IMR-90 (cell line): ENCODE results near the gene SLC6A3. TPM values are rescaled to one million over a fixed set of nuclear protein-coding genes. Genes with fewer than 3 reads are reported as not detected.

Experiments
- ATAC-seq: fragments of 200-7000 bp; cut with Tn5 transposase; 2 replicates; pipeline ENCODE4 v1.9.1; 2020; ENCODE audit warnings: low read depth, mild to moderate bottlenecking, moderate library complexity
- BruUV-seq: library from RNA; stranded (reverse); fragments of 400-500 nt; replicated peaks from 2 replicates; lab custom pipeline; 2021; lab: Mats Ljungman, UMichigan
- CTCF ChIA-PET: fragments of 300-600 bp; formaldehyde crosslinking; extraction: SDS; loops from one replicate; lab custom pipeline; 2021; ENCODE audit warnings: antibody characterized with exemption; lab: Yijun Ruan, JAX
- POLR2A ChIA-PET: fragments of 300-600 bp; sonication (Branson Sonifier 250); formaldehyde crosslinking; loops from one replicate; lab custom pipeline; 2022; ENCODE audit warnings: antibody characterized with exemption; ENCODE audit not compliant: unreplicated experiment; lab: Charles Lee
- DNase-seq: peaks from one replicate; pipeline ENCODE4 v3.0.0; 2013
- H2AFZ ChIP-seq: replicated peaks from 2 replicates; pipeline ENCODE3; 2013; ENCODE audit warnings: low read length, mild to moderate bottlenecking; ENCODE audit not compliant: poor library complexity
- H2AK5ac ChIP-seq: 2 replicates; pipeline ENCODE4 v1.6.1; 2013; ENCODE audit warnings: low read depth, low read length, inconsistent platforms
- H2AK9ac ChIP-seq: replicated peaks from 2 replicates; pipeline ENCODE3; 2013; ENCODE audit warnings: mild to moderate bottlenecking, low read depth, low read length, moderate library complexity; ENCODE audit not compliant: poor library complexity
- H2BK120ac ChIP-seq: 2 replicates; pipeline ENCODE4 v1.6.1; 2013; ENCODE audit warnings: low read depth, low read length, inconsistent platforms
- H2BK15ac ChIP-seq: 3 replicates; pipeline ENCODE4 v1.6.1; 2013; ENCODE audit warnings: low read depth, low read length, inconsistent platforms
- H2BK20ac ChIP-seq: 2 replicates; pipeline ENCODE4 v1.6.1; 2013; ENCODE audit warnings: low read depth, mild to moderate bottlenecking, inconsistent platforms, low read length, moderate library complexity
- H2BK5ac ChIP-seq: 2 replicates; pipeline ENCODE4 v1.6.1; 2013; ENCODE audit warnings: mild to moderate bottlenecking, low read depth, low read length, inconsistent platforms; ENCODE audit not compliant: poor library complexity, severe bottlenecking
- H3K14ac ChIP-seq: replicated peaks from 2 replicates; pipeline ENCODE4 v1.6.1; 2013; ENCODE audit warnings: low read depth, low read length, inconsistent platforms
- H3K18ac ChIP-seq: 2 replicates; pipeline ENCODE4 v1.6.1; 2013; ENCODE audit warnings: low read depth, low read length, control low read depth
- H3K23ac ChIP-seq: 2 replicates; pipeline ENCODE4 v1.6.1; 2013; ENCODE audit warnings: low read depth, low read length, inconsistent platforms
- H3K27ac ChIP-seq: 2 replicates; pipeline ENCODE4 v1.5.1; 2013; ENCODE audit warnings: mild to moderate bottlenecking, control low read depth, low read length; ENCODE audit not compliant: insufficient read depth
- H3K27me3 ChIP-seq: 2 replicates; pipeline ENCODE4 v1.6.1; 2013; ENCODE audit warnings: low read length; ENCODE audit not compliant: control insufficient read depth, insufficient read depth
- H3K36me3 ChIP-seq: 2 replicates; pipeline ENCODE4 v1.6.1; 2013; ENCODE audit warnings: low read length, mixed read lengths; ENCODE audit not compliant: control insufficient read depth, insufficient read depth
- H3K4ac ChIP-seq: 2 replicates; pipeline ENCODE4 v1.6.1; 2013; ENCODE audit warnings: low read depth, low read length, inconsistent platforms
- H3K4me1 ChIP-seq: 2 replicates; pipeline ENCODE4 v1.6.1; 2013; ENCODE audit warnings: low read length, mixed read lengths; ENCODE audit not compliant: control insufficient read depth, insufficient read depth
- H3K4me2 ChIP-seq: 2 replicates; pipeline ENCODE4 v1.6.1; 2013; ENCODE audit warnings: low read depth, mild to moderate bottlenecking, control low read depth, low read length, moderate library complexity
- H3K4me3 ChIP-seq: 2 replicates; pipeline ENCODE4 v1.5.1; 2013; ENCODE audit warnings: low read depth, mild to moderate bottlenecking, control low read depth, low read length, moderate library complexity; ENCODE audit not compliant: insufficient read depth
- H3K56ac ChIP-seq: 2 replicates; pipeline ENCODE4 v1.6.1; 2013; ENCODE audit warnings: low read length, inconsistent platforms; ENCODE audit not compliant: insufficient read depth; ENCODE audit errors: extremely low read depth
- H3K79me1 ChIP-seq, 2 experiments: 2 replicates each; pipeline ENCODE4 v1.6.1; 2013; ENCODE audit warnings: low read length in 2 of 2, inconsistent platforms in 1 of 2, low read depth in 1 of 2
- H3K9ac ChIP-seq: 2 replicates; pipeline ENCODE4 v1.6.1; 2013; ENCODE audit warnings: low read depth, low read length, control low read depth
- H3K9me1 ChIP-seq: 2 replicates; pipeline ENCODE4 v1.6.1; 2013; ENCODE audit warnings: low read length, inconsistent platforms; ENCODE audit not compliant: insufficient read depth
- H3K9me3 ChIP-seq: 2 replicates; pipeline ENCODE4 v1.6.1; 2013; ENCODE audit warnings: low read length; ENCODE audit not compliant: control insufficient read depth, insufficient read depth
- H4K20me1 ChIP-seq: 2 replicates; pipeline ENCODE4 v1.6.1; 2013; ENCODE audit warnings: low read length, inconsistent platforms; ENCODE audit not compliant: insufficient read depth
- H4K5ac ChIP-seq: 2 replicates; pipeline ENCODE4 v1.6.1; 2013; ENCODE audit warnings: mild to moderate bottlenecking, low read depth, low read length, control low read depth
- H4K8ac ChIP-seq, 2 experiments: 2 replicates each; pipeline ENCODE4 v1.6.1; 2013; ENCODE audit warnings: low read depth in 2 of 2, low read length in 2 of 2, control low read depth in 1 of 2, inconsistent platforms in 1 of 2
- H4K91ac ChIP-seq: 2 replicates; pipeline ENCODE4 v1.6.1; 2013; ENCODE audit warnings: low read depth, low read length, inconsistent platforms; ENCODE audit not compliant: insufficient read depth
- BHLHE40 ChIP-seq: fragments of 150-350 bp; IDR thresholded peaks from 2 replicates; pipeline ENCODE4 v1.6.1; 2016; ENCODE audit warnings: mild to moderate bottlenecking, low read depth, low read length
- CEBPB ChIP-seq: IDR thresholded peaks from 2 replicates; pipeline ENCODE4 v1.6.1; 2012; ENCODE audit warnings: low read depth, low read length, improper control_type of control experiment
- CHD1 ChIP-seq: IDR thresholded peaks from 2 replicates; pipeline ENCODE4 v1.6.1; 2012; ENCODE audit warnings: low read depth, low read length, improper control_type of control experiment
- CTCF ChIP-seq: conservative IDR thresholded peaks from 2 replicates; pipeline ENCODE4 v1.5.1; 2012; ENCODE audit warnings: mild to moderate bottlenecking, low read depth, low read length, improper control_type of control experiment
- ELK1 ChIP-seq: fragments of 150-350 bp; IDR thresholded peaks from 2 replicates; pipeline ENCODE4 v1.6.1; 2016; ENCODE audit warnings: low read depth, mild to moderate bottlenecking, low read length, moderate library complexity, borderline replicate concordance
- FOS ChIP-seq: fragments of 150-350 bp; IDR thresholded peaks from 2 replicates; pipeline ENCODE4 v1.6.1; 2016; ENCODE audit warnings: low read depth, low read length
- MAFK ChIP-seq: IDR thresholded peaks from 2 replicates; pipeline ENCODE4 v1.6.1; 2012; ENCODE audit warnings: low read depth, low read length, improper control_type of control experiment
- MAZ ChIP-seq: IDR thresholded peaks from 2 replicates; pipeline ENCODE4 v1.6.1; 2012; ENCODE audit warnings: low read depth, mild to moderate bottlenecking, low read length, improper control_type of control experiment, moderate library complexity, borderline replicate concordance
- MXI1 ChIP-seq: IDR thresholded peaks from 2 replicates; pipeline ENCODE4 v1.6.1; 2012; ENCODE audit warnings: low read depth, mild to moderate bottlenecking, low read length, moderate library complexity, borderline replicate concordance
- NFE2L2 ChIP-seq: fragments of 150-350 bp; IDR thresholded peaks from 2 replicates; pipeline ENCODE4 v1.6.1; 2016; ENCODE audit warnings: low read depth, mild to moderate bottlenecking, low read length
- POLR2A ChIP-seq: IDR thresholded peaks from 2 replicates; pipeline ENCODE4 v1.6.1; 2012; ENCODE audit warnings: mild to moderate bottlenecking, low read depth, low read length
- RAD21 ChIP-seq: IDR thresholded peaks from 2 replicates; pipeline ENCODE4 v1.6.1; 2012; ENCODE audit warnings: low read length, improper control_type of control experiment
- RCOR1 ChIP-seq: IDR thresholded peaks from 2 replicates; pipeline ENCODE4 v1.6.1; 2012; ENCODE audit warnings: mild to moderate bottlenecking, low read length, improper control_type of control experiment; ENCODE audit not compliant: insufficient replicate concordance
- RFX5 ChIP-seq: IDR thresholded peaks from 2 replicates; pipeline ENCODE4 v1.8.0; 2012; ENCODE audit warnings: low read depth, mild to moderate bottlenecking, low read length, moderate library complexity
- USF2 ChIP-seq: fragments of 150-350 bp; IDR thresholded peaks from 2 replicates; pipeline ENCODE4 v1.6.1; 2017; ENCODE audit warnings: mild to moderate bottlenecking, antibody characterized with exemption, low read length, low read depth
- WGBS, 2 experiments: methylation state at CpG; one replicate each; pipeline versions ENCODE4 v1.1.5 to v1.1.7; 2013; ENCODE audit warnings: missing lambda C conversion rate in 2 of 2; ENCODE audit not compliant: insufficient read length in 1 of 2; ENCODE audit errors: extremely low coverage in 2 of 2; 5-methylcytosine and 5-hydroxymethylcytosine counted together
- dilution Hi-C: fragments of 300-500 bp; cut with HindIII; formaldehyde crosslinking; loops from one replicate; pipeline ENCODE4 v1.14.3; 2018; ENCODE audit warnings: low sequenced_read_pairs; ENCODE audit not compliant: unreplicated experiment
- in situ Hi-C: fragments of 300-500 bp; cut with MboI; formaldehyde crosslinking; loops from 3 replicates; pipeline ENCODE4 v1.14.3; 2019; ENCODE audit warnings: low sequenced_read_pairs, inconsistent platforms, mixed read lengths
- intact Hi-C: fragments of 100-400 bp; cut with micrococcal nuclease; formaldehyde crosslinking; loops from 2 replicates; pipeline ENCODE4 v1.10.0; 2022
- polyA plus RNA-seq, 3 experiments: library from polyadenylated mRNA; depleted of rRNA; stranded (reverse); fragments of >200 nt; gene quantifications; 2 replicates each; pipeline ENCODE4 v1.2.3, GENCODE V29; 2012; ENCODE audit warnings: low replicate concordance in 1 of 3
- total RNA-seq: library from RNA; depleted of rRNA; stranded (reverse); fragments of >200 nt; gene quantifications from 2 replicates; pipeline ENCODE4 v1.2.3, GENCODE V29; 2012

SLC6A3 gene
- total and polyA plus RNA-seq, 2 of the 4 experiments (the other 2 are of a cell fraction), result not detected

GRCh38 chr5:1479581-1480188, 34.4 kb upstream of the SLC6A3 start:
- H3K27ac ChIP-seq, result no peak overlapping the region
- H3K4me2 ChIP-seq, result no peak overlapping the region
- peak; percentile 55; the same call in 1 of the 2 replicates for ATAC-seq
- H2AK9ac ChIP-seq, result peak overlapping the region; percentile 10
- intact Hi-C loops (loop anchor here (2.0 to 5.0 kb wide), 2 partner anchors 43 to 165 kb away; partner anchors contain the start of gene LPCAT1), dilution Hi-C loops (no loop called here), in situ Hi-C loops (loop anchor here (10.0 kb wide), 1 partner anchor 165 kb away; no protein-coding TSS in a partner anchor)
- H4K5ac ChIP-seq, result no peak overlapping the region
- no peak overlapping the region for H3K23ac ChIP-seq
- POLR2A ChIA-PET, result interaction anchor here (0.6 kb wide), 1 partner anchor 72 kb away, joined by 3 read pairs; no protein-coding TSS in a partner anchor
- no peak overlapping the region for H3K18ac ChIP-seq
- no peak overlapping the region for H3K9ac ChIP-seq
- H4K8ac ChIP-seq, result no peak overlapping the region
- H3K4me3 ChIP-seq, result no peak overlapping the region
- H3K4me1 ChIP-seq, result no peaks in the 10 kb centered on the region
- H3K9me3 ChIP-seq, result no peaks in the 10 kb centered on the region
- peaks cover 3% of the 10 kb centered on the region; the same call in 1 of the 2 replicates for H3K9me1 ChIP-seq
- H2BK20ac ChIP-seq, result no peak overlapping the region
- 85% methylated on average over 6 of the region's 21 CpGs; no CpG with 5 or more reads in 1 of the 2 experiments for WGBS, 2 experiments
- peaks cover 0 to 3% of the 10 kb centered on the region in 2 experiments; a peak in 1 of 4 replicates for H3K79me1 ChIP-seq
- H2AFZ ChIP-seq, result no peak overlapping the region
- peaks cover 60% of the 10 kb centered on the region for H3K36me3 ChIP-seq
- no TSS peak for BruUV-seq
- no peak overlapping the region for H3K4ac ChIP-seq
- peaks cover 25% of the 10 kb centered on the region for H4K20me1 ChIP-seq
- peak; percentile 36 for DNase-seq
- no peak overlapping the region for H4K91ac ChIP-seq
- no peak overlapping the region for H2AK5ac ChIP-seq
- H2BK120ac ChIP-seq, result no peak overlapping the region
- H3K27me3 ChIP-seq, result no peaks in the 10 kb centered on the region
- no peak overlapping the region for H3K14ac ChIP-seq
- no peak overlapping the region for H2BK5ac ChIP-seq
- H2BK15ac ChIP-seq, result no peak overlapping the region
- CTCF ChIA-PET, result interaction anchor here (1.0 kb wide), 1 partner anchor 163 kb away, joined by 3 read pairs; no protein-coding TSS in a partner anchor
- no peak overlapping the region for H3K56ac ChIP-seq
- TF ChIP-seq NFE2L2 (no peak), ELK1 (no peak), RCOR1 (no peak), RFX5 (no peak), USF2 (no peak), CHD1 (no peak), CTCF (peak; percentile 64), CEBPB (peak; percentile 94), BHLHE40 (no peak), MXI1 (no peak), FOS (no peak), MAZ (no peak), RAD21 (peak; percentile 62), MAFK (no peak), POLR2A (no peak)
